Measurements from ENCODE around the gene RNF151. TPM values are rescaled to one million over a fixed set of nuclear protein-coding genes. Genes with fewer than 3 reads are reported as not detected.

RNF151 gene, protein sequence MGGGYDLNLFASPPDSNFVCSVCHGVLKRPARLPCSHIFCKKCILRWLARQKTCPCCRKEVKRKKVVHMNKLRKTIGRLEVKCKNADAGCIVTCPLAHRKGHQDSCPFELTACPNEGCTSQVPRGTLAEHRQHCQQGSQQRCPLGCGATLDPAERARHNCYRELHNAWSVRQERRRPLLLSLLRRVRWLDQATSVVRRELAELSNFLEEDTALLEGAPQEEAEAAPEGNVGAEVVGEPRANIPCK
- total RNA-seq = not detected in 2 replicates

DNA sequence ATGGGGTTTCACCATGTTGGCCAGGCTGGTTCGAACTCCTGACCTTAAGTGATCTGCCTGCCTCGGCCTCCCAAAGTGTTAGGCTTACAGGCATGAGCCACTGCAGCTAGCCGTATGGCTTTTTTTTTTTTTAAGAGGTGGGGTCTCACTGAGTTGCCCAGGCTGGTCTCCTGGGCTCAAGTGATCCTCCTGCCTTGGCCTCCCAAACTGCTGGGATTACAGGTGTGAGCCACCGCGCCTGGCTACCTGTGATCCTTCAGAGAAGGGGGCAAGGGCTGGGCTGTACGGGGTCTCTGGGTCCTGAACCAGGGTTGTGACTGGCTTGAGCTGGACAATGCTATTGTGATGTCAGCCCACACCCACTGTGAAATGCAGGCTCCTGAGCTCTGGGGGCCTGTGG, at the start of gene RNF151:
Gene RNF151, plus strand, starts transcription at position 397 of the 400 bp plus-strand sequence. CDS start 26 bp downstream, outside the sequence.

DNA sequence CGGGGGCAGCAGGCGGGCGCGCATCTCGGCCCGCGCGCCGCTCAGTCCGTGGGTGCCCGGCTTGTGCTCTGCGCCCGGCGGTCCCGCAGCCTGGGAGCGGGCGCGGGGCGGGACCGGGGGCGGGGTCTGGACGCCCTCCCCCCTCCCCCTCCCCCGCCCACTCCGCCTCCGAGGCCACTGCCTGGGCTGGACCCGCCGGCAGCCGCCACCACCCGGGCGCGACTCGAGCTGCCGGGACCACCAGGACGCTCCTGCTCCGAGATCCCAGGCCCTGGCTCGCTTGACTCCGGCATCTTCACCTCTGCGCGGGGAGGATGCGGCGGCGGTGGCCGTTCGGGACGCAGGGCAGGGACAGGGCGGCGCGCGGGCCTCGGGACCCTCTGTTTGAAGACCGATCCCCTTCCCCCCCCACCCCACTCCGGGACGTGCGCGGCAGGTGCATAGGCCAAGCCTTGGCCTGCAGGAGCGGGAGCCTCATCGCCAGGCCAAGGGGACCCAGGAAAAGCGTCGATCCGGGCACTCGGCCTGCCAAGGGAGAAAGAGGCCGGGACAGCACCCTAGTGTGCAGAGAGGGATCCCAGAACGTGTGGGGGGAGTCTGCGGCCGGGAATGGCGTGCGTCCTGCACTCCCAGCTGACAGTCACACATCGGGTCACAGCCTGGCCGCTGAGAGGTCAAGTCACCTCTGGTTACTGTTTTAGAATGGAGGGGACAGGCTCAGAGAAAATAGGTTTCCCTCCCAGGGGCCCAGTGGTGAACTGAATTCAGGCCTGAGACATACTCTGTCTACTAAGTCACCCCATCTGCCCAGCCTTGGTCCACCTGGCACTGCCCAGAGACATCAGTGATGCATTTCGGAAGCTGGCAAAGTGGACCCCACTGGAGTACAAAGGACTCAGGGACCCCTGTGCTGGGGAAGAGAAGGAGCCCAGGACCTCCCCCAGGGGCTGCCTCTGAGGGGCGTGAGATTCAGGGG, 48.0 kb upstream of the RNF151 start, which contains the start of gene HS3ST6:
Gene HS3ST6, minus strand, starts transcription at position 65 of the 976 bp plus-strand sequence. CDS start 92 bp downstream, outside the sequence.

DNA sequence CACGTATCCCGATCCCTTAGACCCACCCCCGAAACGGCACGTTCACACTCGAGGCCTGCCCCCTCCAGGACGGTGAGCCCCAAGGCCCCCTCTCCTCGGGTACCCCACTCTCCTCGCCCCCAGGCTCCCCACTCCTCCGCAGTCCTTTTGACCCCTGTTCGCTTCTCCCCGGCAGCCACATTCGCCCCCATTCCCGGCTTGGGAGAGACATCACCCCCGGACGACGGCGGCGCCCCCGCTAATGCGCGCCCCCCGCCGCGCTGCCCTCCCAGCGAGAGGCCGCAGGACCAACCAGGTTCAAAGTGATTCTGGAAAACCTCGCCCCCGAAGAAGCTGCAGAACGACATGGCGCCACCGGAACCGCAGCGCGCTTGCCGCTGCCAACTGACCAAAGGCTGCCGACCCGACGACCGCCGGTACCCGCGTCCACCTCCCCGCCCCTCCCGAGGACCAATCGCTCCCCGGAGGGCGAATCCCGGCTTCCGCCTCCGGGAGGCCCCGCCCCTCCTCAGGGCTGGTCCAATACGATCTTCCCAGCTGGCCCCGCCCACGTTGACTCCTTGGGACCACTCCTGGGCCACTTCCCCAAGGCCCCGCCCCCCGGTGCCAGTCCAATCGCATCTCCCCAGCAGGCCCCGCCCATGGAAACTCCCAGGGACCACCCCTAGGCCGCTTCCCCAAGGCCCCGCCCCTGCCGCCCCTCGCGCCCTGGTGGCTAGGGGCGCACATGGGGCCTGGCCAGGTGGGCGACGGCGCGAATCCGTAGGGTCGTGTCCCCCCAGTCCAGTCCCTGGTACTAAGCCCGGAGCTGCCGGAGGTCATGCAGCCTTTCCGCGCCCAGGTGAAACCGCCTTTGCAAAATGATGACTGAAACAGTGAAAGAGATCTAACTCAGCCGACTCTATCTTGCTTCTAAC, 23.6 kb upstream of the RNF151 start, which contains the start of gene MSRB1:
Gene MSRB1, minus strand, starts transcription at position 390 of the 917 bp plus-strand sequence. Its CDS starts 43 bp downstream, at position 347.

DNA sequence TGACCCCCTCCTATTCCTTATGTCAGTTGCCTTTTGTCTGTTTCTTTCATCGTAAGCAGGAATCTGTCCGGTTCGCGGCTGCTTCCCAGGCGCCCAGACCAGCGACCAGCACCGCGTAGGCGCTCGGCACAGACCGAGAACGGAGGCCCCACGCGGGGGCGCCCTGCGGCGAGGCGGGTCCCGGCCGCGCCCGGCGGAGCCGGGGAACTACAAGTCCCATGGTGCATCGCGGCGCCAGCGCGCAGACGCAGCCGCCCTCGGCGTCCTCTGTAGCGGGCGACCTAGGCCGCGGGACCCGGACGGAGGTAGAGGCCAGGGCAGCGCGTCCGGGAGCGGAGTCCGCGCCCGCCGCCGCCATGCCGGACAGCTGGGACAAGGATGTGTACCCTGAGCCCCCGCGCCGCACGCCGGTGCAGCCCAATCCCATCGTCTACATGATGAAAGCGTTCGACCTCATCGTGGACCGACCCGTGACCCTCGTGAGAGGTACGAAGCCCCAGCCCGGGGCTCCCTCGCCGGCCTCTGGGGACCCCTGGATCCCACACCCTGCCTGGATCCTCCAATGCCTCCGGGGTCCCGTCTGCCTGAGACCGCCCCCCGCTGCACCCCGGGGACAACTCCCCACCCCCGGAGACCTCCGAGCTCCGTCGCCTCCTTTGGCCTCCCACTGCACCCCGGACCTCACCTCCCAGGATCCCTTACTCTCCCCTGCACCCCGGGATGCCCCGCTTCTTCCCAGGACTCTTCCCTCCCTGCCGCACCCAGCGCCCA, 7.2 kb upstream of the RNF151 start, which contains the start of gene NDUFB10:
Gene NDUFB10, plus strand, starts transcription at position 270 of the 771 bp plus-strand sequence. Its CDS starts 87 bp downstream, at position 357.

DNA sequence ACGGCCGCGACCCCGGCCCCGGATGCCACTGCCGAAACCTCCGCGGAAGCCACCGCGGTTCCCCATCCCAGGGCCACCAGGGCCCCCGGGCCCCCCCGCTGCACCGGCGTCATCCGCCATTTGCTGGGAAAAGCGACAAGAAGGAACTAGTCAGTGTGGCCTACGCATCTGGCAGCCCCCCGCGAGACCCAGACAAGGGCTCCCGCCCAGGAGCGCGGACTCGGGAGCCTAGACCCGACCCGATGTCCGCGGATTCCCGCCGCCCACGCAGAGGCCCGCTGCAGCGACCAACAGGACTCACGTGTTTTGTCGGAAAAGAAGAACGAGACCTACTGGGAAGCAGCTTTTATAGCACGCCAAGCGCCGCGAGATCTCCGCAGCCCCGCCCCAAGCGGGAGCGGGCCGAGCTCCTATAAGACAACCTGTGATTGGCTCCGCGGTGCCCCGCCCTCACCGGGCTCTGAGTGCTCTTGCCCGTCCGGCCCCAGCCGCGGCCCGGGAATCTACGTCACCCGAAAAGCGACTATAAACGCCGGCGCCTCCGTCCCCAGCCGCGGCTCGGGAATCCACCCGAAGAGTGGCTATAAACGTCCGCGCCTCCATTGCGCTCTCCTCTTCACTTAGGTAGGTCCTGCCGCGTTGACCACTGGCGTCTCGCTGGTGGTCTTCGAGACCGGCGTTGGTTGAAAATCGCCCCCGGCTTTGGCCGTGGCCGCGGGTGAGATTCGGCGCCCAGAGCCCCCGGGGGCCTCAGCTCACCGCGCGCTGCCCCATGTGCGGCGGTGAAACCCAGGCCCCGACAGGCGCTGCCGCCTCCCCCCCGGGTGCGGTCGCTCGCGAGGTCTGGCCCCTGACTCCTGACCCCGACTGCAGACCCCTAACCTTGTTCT, 1.9 kb upstream of the RNF151 start, which contains the start of gene RPS2:
Gene RPS2, minus strand, starts transcription at position 321 of the 890 bp plus-strand sequence. Its CDS starts 201 bp downstream, at position 120.

DNA sequence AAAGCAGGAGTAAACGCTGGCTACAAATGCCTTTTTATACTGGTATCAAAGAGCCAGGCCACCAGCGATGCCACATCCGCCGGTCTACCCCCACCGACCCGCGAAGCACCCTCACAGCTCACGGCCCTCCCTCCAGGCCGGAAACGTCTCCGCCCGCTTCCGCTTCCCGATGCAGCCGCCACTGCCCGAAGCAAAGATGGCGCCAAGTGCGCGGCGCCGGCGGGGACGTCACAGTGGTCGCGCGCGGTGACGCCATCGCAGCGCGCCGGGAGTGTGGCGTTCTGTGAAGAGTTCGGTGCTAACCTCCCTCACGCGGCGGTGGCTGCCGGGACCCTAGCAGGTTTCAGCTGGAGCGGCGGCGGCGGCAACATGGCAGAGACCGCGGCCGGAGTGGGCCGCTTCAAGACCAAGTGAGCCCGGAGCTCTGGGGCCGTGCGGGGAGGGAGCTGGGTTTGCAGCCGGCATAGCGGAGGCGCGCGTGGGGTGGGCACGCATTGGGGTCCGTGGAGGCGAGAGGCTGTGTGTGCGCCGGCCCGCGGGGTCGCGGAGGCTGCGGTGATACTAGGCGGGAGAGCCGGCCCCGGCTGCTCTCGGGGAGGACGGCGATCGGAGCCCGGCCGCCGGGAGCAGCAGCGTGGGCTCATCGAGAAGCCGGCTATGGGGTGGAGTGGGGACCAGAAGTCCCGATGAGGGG, 5.3 kb downstream of the RNF151 start, which contains the start of gene TBL3:
Gene TBL3, plus strand, starts transcription at position 258 of the 694 bp plus-strand sequence. Its CDS starts 112 bp downstream, at position 370.

DNA sequence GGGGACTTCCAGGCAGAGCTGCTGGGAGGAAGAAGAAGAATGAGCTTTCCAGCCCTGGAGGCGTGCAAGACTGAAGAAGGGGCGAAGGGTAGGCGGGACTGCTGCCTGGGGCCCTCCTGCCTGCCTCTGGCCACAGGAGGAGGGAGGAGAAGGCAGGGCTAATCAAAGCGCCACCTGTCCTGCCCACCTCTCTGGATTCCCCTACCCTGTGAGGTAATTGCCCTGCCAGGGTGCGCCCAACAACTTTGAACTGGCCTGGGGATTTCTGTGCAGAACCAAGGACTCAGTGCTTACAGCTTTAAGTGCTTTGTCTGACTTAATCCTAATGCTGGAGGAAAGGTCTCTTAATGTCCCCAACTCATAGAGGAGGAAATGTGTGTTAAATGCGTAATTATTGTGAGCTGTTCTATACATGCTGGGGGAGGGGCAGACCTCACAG, 14.8 kb downstream of the RNF151 start, which contains the start of gene NOXO1:
Gene NOXO1, minus strand, starts transcription at position 72 of the 439 bp plus-strand sequence. CDS start 290 bp downstream, outside the sequence.

DNA sequence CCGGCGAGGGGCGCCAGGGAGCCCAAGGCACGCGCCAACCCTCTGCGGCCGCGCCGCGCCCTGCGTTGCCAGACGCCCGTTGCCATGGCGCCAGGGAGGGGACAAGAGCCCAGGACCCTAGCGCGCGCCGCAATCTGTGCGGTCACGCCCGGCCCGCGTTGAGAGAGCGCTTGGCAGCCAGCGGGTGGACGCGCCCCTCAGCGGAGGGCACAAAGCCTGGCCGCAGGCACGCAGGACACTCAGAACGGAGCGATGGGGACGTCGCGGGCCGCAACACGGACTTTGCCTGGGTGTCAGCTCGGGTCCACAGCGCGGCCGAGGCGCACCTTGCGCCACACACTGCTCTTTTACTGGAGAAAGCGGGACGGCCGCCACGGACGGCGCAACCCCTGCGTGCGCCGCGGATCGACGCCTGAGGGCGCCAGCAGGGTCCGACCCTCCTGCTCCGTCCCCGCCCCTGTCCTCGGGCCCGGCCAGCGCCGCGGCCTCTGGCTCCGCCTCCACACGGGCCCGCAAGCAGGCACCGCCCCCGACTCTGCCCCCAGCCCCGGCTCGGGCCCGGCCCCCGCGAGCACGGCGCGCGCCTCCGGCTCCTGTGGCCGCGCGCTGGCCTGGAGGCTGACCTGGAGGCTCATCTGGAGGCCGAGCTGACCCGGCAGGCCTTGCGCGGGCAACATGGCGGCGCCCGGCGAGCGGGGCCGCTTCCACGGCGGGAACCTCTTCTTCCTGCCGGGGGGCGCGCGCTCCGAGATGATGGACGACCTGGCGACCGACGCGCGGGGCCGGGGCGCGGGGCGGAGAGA, 17.1 kb downstream of the RNF151 start, which contains the start of gene GFER:
Gene GFER, plus strand, starts transcription at position 650 of the 803 bp plus-strand sequence. Its CDS starts 26 bp downstream, at position 676.

DNA sequence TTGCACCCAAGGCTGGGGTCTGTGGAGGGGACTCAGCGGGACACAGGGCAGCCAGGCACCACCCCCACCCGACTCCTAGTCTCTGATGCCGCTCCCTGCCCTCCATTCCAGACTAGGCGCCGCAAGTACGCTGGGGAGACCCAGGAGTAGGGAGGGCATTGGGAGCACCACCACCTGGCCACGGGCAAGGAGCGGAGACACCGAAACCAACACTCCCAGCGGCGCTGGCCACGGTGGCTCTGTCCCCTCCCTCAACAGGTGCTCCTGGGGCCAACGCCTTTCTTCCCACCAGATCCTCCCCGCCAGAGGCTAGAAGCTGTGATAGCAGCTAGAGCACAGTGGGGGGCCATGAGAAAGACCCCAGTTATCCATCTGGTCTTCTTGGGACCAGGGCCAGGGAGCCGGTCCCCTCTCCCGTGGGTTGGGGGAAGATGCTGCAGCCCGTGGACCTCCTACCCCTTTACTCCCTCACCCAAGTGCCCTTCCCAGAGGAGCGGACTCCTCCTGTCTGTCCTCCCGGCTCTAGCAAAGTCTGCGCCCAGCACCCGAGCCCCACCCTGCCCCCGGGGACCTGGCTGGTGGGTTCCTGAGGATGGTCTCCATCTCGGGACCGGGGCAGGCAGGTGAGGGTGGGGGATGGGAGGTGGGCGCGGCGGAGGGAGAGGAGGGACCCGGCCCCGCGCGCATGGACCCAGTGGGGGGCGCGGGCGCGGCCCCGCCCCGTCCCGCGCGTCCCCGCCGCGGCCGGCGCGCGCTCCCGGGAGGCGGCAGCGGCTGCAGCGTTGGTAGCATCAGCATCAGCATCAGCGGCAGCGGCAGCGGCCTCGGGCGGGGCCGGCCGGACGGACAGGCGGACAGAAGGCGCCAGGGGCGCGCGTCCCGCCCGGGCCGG, 22.8 kb downstream of the RNF151 start, which contains the start of gene SYNGR3:
Gene SYNGR3, plus strand, starts transcription at position 762 of the 892 bp plus-strand sequence. CDS start 133 bp downstream, outside the sequence.

DNA sequence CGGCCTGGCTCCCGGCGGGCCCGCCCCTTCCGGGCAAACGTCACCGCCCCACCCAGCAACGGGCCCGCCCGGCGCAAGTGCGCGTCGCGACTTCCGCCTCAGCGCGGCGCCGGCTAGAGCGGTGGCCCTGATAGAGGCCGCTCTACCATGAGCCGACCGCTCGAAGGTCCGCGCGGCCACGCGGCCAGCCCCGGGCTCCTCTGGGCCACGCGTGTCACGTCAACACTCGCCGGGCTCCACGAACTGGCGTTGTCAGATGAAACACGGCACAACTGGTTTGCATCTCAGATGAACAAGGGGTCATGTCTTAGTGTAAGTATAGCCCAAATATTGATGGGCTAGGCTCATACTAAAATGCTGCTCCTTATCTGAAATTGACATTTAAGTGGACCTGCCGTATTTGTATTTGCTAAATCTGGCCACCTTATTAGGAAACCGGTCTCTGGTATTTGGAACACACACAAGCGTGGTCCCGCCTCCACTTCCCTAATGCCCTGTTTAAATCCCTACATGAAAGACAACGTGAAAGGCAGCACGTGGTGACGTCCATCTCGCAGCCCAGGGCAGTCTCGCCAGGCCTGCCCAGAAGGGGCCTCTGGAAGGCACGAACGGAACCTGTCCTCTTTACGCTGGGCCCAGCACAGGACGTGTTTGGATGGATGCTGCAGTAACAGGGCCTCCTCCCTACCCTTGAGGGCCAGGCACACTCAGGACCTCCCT, 43.3 kb downstream of the RNF151 start, which contains the start of gene ZNF598:
Gene ZNF598, minus strand, starts transcription at position 31 of the 720 bp plus-strand sequence.

Small RNAs within 50 kb of the gene (small RNA-seq; reads per million reads assigned to genes)
- gene AC005363.2 (not detected), gene RN7SL219P (not detected), gene SNORA10 (not detected), gene SNORA64 (not detected)

Other genes starting within 250 kb of the RNF151 start
- gene NME3, start 195.3 kb upstream of the RNF151 start, total RNA-seq = 35.1 and 37.2 TPM in 2 replicates
- gene EME2, start 194.0 kb upstream of the RNF151 start, total RNA-seq = 15.7 and 15.9 TPM in 2 replicates
- gene MRPS34, start 193.7 kb upstream of the RNF151 start, total RNA-seq = 36.1 and 37.0 TPM in 2 replicates
- gene SPSB3, start 184.3 kb upstream of the RNF151 start, total RNA-seq = 28.1 and 30.4 TPM in 2 replicates
- 50.3 and 67.8 TPM in 2 replicates for gene NUBP2, start 183.9 kb upstream of the RNF151 start, total RNA-seq
- gene IGFALS, start 173.2 kb upstream of the RNF151 start, total RNA-seq = 0.16 and 0.24 TPM in 2 replicates
- gene HAGH, start 140.0 kb upstream of the RNF151 start, total RNA-seq = 12.8 and 17.2 TPM in 2 replicates
- 34.7 and 37.8 TPM in 2 replicates for gene FAHD1, start 139.7 kb upstream of the RNF151 start, total RNA-seq
- 0.61 and 1.1 TPM in 2 replicates for gene MEIOB, start 94.7 kb upstream of the RNF151 start, total RNA-seq
- gene HS3ST6, start 48.4 kb upstream of the RNF151 start, total RNA-seq = 0.16 TPM in 1 of 2 replicates, not detected in the other
- 15.3 and 24.9 TPM in 2 replicates for gene MSRB1, start 23.7 kb upstream of the RNF151 start, total RNA-seq
- not detected in 2 replicates for gene RPL3L, start 12.2 kb upstream of the RNF151 start, total RNA-seq
- gene NDUFB10, start 7.3 kb upstream of the RNF151 start, total RNA-seq = 63.9 and 89.5 TPM in 2 replicates
- gene RPS2, start 2.0 kb upstream of the RNF151 start, total RNA-seq = 1,254 and 1,380 TPM in 2 replicates
- gene TBL3, start 5.2 kb downstream of the RNF151 start, total RNA-seq = 23.9 and 26.9 TPM in 2 replicates
- gene NOXO1, start 14.6 kb downstream of the RNF151 start, total RNA-seq = 0.12 TPM in 1 of 2 replicates, not detected in the other
- 10.7 and 11.4 TPM in 2 replicates for gene GFER, start 17.3 kb downstream of the RNF151 start, total RNA-seq
- gene SYNGR3, start 23.1 kb downstream of the RNF151 start, total RNA-seq = 1.1 and 1.9 TPM in 2 replicates
- 30.1 and 30.8 TPM in 2 replicates for gene ZNF598, start 43.0 kb downstream of the RNF151 start, total RNA-seq
- gene NPW, start 52.9 kb downstream of the RNF151 start, total RNA-seq = not detected in 2 replicates
- gene NHERF2, start 60.0 kb downstream of the RNF151 start, total RNA-seq = 33.9 and 35.0 TPM in 2 replicates
- gene NTHL1, start 81.0 kb downstream of the RNF151 start, total RNA-seq = 23.6 and 24.7 TPM in 2 replicates
- gene TSC2, start 81.1 kb downstream of the RNF151 start, total RNA-seq = 73.8 and 84.7 TPM in 2 replicates
- 179 and 232 TPM in 2 replicates for gene PKD1, start 169.0 kb downstream of the RNF151 start, total RNA-seq
- 0.61 and 0.97 TPM in 2 replicates for gene RAB26, start 181.8 kb downstream of the RNF151 start, total RNA-seq
- 60.2 and 78.9 TPM in 2 replicates for gene TRAF7, start 188.9 kb downstream of the RNF151 start, total RNA-seq
- gene CASKIN1, start 229.7 kb downstream of the RNF151 start, total RNA-seq = 0.12 and 0.16 TPM in 2 replicates
- 38.0 and 41.0 TPM in 2 replicates for gene MLST8, start 238.6 kb downstream of the RNF151 start, total RNA-seq
- gene BRICD5, start 244.0 kb downstream of the RNF151 start, total RNA-seq = 0.65 and 1.1 TPM in 2 replicates
- 9.9 and 12.4 TPM in 2 replicates for gene PGP, start 248.0 kb downstream of the RNF151 start, total RNA-seq